WERI-Rb-1 (cell line): ENCODE measurements around the gene RIN3.
A peak's percentile ranks its signal among the peaks of the same experiment; 100 is the strongest.

Experiments used
- DNase-seq: peaks from one replicate; pipeline ENCODE4 v3.0.0-alpha.2; 2020
- H3K27ac ChIP-seq: fragments of 250-450 bp; sonication (Bioruptor Pico); 2 replicates; pipeline ENCODE4 v1.5.1; 2020; ENCODE audit warnings: mild to moderate bottlenecking, moderate library complexity
- H3K27me3 ChIP-seq: fragments of 250-450 bp; sonication (Bioruptor Pico); 2 replicates; pipeline ENCODE4 v1.5.1; 2021; ENCODE audit warnings: mild to moderate bottlenecking, low read depth, moderate library complexity; ENCODE audit not compliant: insufficient read depth, severe bottlenecking
- H3K36me3 ChIP-seq: fragments of 250-450 bp; sonication (Bioruptor Pico); 2 replicates; pipeline ENCODE4 v1.5.1; 2020; ENCODE audit warnings: mild to moderate bottlenecking, moderate library complexity
- H3K4me3 ChIP-seq: 2 replicates; pipeline ENCODE4 v1.5.1; 2011; ENCODE audit warnings: low read depth, mild to moderate bottlenecking, control low read depth, low read length
- H3K9me3 ChIP-seq: fragments of 250-450 bp; sonication (Bioruptor Pico); 2 replicates; pipeline ENCODE4 v1.5.1; 2021; ENCODE audit warnings: mild to moderate bottlenecking, moderate library complexity; ENCODE audit not compliant: severe bottlenecking
- TF ChIP-seq, protein P1 (sequence below): IDR thresholded peaks from 2 replicates; pipeline ENCODE4 v1.5.1; 2011; ENCODE audit warnings: low read depth, mild to moderate bottlenecking, control low read depth, inconsistent platforms, low read length

The RIN3 gene

GRCh38 chr14:92607251-92607650 is 93.7 kb downstream of the RIN3 start:
- Histone ChIP-seq H3K4me3 (no peak overlapping the region), H3K36me3 (no peaks in the 10 kb centered on the region), H3K9me3 (no peaks in the 10 kb centered on the region), H3K27ac (no peak overlapping the region), H3K27me3 (no peaks in the 10 kb centered on the region)
- TF ChIP-seq, protein P1, sequence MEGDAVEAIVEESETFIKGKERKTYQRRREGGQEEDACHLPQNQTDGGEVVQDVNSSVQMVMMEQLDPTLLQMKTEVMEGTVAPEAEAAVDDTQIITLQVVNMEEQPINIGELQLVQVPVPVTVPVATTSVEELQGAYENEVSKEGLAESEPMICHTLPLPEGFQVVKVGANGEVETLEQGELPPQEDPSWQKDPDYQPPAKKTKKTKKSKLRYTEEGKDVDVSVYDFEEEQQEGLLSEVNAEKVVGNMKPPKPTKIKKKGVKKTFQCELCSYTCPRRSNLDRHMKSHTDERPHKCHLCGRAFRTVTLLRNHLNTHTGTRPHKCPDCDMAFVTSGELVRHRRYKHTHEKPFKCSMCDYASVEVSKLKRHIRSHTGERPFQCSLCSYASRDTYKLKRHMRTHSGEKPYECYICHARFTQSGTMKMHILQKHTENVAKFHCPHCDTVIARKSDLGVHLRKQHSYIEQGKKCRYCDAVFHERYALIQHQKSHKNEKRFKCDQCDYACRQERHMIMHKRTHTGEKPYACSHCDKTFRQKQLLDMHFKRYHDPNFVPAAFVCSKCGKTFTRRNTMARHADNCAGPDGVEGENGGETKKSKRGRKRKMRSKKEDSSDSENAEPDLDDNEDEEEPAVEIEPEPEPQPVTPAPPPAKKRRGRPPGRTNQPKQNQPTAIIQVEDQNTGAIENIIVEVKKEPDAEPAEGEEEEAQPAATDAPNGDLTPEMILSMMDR: no peak
- DNase-seq: no peak

DNA sequence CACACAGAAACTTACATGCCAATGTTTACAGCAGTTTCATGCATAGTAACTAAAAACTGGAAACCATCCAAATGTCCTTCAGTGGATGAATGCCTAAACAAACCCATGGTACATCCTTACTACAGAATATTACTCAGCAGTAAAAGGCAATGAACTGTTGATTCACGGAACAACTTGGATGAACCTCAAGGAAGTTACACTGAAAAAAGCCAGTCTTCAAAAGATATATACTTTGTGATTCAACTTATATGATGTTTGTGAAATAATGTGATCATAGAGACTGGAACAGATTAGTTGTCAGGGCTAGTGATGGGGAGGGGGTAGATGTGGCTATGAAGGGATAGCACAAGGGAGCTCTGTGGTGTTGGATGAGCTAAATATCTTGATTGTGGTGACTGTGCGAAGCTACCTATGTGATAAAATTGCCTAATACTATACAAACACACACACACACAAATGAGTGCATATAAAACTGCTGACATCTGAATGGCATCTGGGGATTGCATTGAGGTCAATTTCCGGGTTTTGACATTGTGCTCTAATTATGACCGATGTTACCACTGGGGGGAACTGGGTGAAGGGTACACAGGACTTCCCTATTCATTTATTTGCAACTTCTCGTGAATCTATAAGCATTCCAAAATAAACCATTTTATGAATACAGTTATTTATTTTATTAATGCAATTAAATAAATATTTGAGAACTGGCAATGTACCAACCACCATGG is 94.3 kb downstream of the RIN3 start:
- H3K36me3 ChIP-seq: no peaks in the 10 kb centered on the region
- TF ChIP-seq, protein P1: no peak
- H3K27ac ChIP-seq: no peak overlapping the region
- H3K4me3 ChIP-seq: no peak overlapping the region
- no peak for DNase-seq
- no peaks in the 10 kb centered on the region for H3K9me3 ChIP-seq
- H3K27me3 ChIP-seq: no peaks in the 10 kb centered on the region

GRCh38 chr14:92609955-92610354 is 96.4 kb downstream of the RIN3 start:
- Histone ChIP-seq H3K9me3 (no peaks in the 10 kb centered on the region), H3K27ac (no peak overlapping the region), H3K4me3 (no peak overlapping the region), H3K27me3 (no peaks in the 10 kb centered on the region), H3K36me3 (no peaks in the 10 kb centered on the region)
- DNase-seq: no peak
- TF ChIP-seq, protein P1: no peak

GRCh38 chr14:92610849-92611271 is 97.3 kb downstream of the RIN3 start:
- Histone ChIP-seq H3K9me3 (no peaks in the 10 kb centered on the region), H3K27me3 (no peaks in the 10 kb centered on the region), H3K4me3 (no peak overlapping the region), H3K27ac (no peak overlapping the region), H3K36me3 (no peaks in the 10 kb centered on the region)
- DNase-seq: no peak
- TF ChIP-seq, protein P1: no peak

GRCh38 chr14:92613008-92613658 is 99.6 kb downstream of the RIN3 start:
- TF ChIP-seq, protein P1: peak; percentile 98

More at GRCh38 chr14:92613008-92613658, 99.6 kb downstream of the RIN3 start:
- no peaks in the 10 kb centered on the region for H3K27me3 ChIP-seq
- no peaks in the 10 kb centered on the region for H3K36me3 ChIP-seq
- no peaks in the 10 kb centered on the region for H3K9me3 ChIP-seq
- peak; percentile 75 for DNase-seq
- H3K27ac ChIP-seq: no peak overlapping the region
- H3K4me3 ChIP-seq: no peak overlapping the region
